ENCODE results near the gene KLF16. TPM values are rescaled to one million over a fixed set of nuclear protein-coding genes. Genes with fewer than 3 reads are reported as not detected.

The KLF16 gene
- total and polyA plus RNA-seq, 9 of the 15 experiments (the other 6 are each of a cell fraction or from before 2014, with no cell fraction given), result 0.04 to 60.4 (median 6.8) TPM

DNA sequence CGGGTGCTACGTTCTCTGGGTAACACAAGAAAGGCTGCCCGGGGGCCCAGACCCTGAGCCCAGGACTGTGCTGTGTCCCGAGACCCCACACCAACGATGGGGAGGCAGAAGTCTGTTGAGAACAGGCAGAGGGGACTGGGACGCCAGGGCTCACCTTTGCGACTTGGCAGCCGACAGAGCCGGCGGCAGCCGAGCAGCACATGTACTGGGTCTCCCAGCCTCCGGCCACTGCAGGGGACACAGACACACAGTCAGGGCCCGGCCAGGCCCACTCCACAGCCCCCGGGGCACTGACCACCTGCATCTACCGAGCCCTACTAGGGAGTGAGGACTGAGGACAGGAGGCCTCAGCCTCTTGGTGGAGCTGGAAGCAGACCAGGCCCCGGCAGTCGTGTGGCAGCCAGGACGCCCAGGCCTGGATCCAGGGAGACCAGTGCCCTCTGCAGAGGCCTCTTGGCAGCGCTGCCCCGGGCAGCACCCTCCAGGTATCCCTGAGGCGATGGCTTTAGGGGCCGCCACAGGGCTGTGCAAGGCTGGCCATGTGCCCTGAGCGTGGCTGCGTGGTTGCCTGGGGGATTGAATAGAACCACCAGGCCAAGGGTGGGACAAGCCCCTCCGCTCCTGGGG lies 45.7 kb downstream of the KLF16 start:
- CTCF ChIA-PET (ENCODE audit: low intra/inter-chr PET ratio), result no interaction called here

More for the DNA sequence above, 45.7 kb downstream of the KLF16 start:
- H3K4me2 ChIP-seq (ENCODE audit: insufficient read depth, low read length), result no peak overlapping the region
- no peaks in the 10 kb centered on the region for H3K27me3 ChIP-seq (ENCODE audit: control insufficient read depth in 2 of 2, insufficient read depth in 2 of 2, low read length in 2 of 2)
- ATAC-seq (no peak), DNase-seq (ENCODE audit: extremely low read depth in 1 of 4, low spot score in 3 of 4) (no peak), FAIRE-seq (no peak)
- peaks cover 76% of the 10 kb centered on the region; the same call in 2 of the 3 replicates for H3K36me3 ChIP-seq (ENCODE audit: control insufficient read depth, insufficient read depth, low read length)
- H3K4me1 ChIP-seq (replicated peaks in 1 of 2; ENCODE audit: control insufficient read depth in 2 of 2, insufficient read depth in 2 of 2, low read length in 2 of 2), result peaks cover 2 to 46% of the 10 kb centered on the region in 2 experiments; a peak in 3 of 5 replicates
- H3K4me3 ChIP-seq, result no peak overlapping the region
- POLR2A ChIA-PET, result interaction anchor here (0.8 to 1.6 kb wide), 2 partner anchors 10 to 610 kb away, joined by 3 to 7 read pairs; partner anchors contain the start of gene TIMM13
- no peaks in the 10 kb centered on the region for H4K20me1 ChIP-seq (replicated peaks; ENCODE audit: control insufficient read depth, insufficient read depth, low read length)
- no peaks in the 10 kb centered on the region for H3K9me3 ChIP-seq (replicated peaks; ENCODE audit: control insufficient read depth, insufficient read depth, low read depth, low read length)
- no peak overlapping the region for H2AFZ ChIP-seq (ENCODE audit: low read depth, low read length)
- TF ChIP-seq POLR2G (IDR thresholded peaks at IDR 0.05; ENCODE audit: low read depth, low read length) (peak; percentile 53; the same call in 1 of the 2 replicates), ZSCAN29 (IDR thresholded peaks at IDR 0.05) (no peak), HNRNPK (IDR thresholded peaks at IDR 0.05; ENCODE audit: low read depth, low read length, poor library complexity, severe bottlenecking) (no peak), HDAC6 (IDR thresholded peaks at IDR 0.05; ENCODE audit: low read depth, low read length) (no peak), ZNF707 (CRISPR knock-in tag; conservative IDR thresholded peaks at IDR 0.05) (no peak), CBX1 (IDR thresholded peaks at IDR 0.05; ENCODE audit: low read depth) (no peak), KAT2B (IDR thresholded peaks at IDR 0.05; ENCODE audit: low read depth, low read length) (no peak)
- no peak overlapping the region for H3K27ac ChIP-seq (ENCODE audit: extremely low read depth, low read depth, low read length)
- in situ Hi-C loops (cut with MboI), result no loop called here
- no peaks in the 10 kb centered on the region; the same call in 2 of the 3 replicates for H3K79me2 ChIP-seq (ENCODE audit: control insufficient read depth, insufficient read depth, low read length)
- intact Hi-C loops (cut with micrococcal nuclease), result no loop called here
- no peaks in the 10 kb centered on the region for H3K9me1 ChIP-seq (ENCODE audit: control insufficient read depth, insufficient read depth, low read length)
- WGBS (ENCODE audit: insufficient coverage, low coverage, missing lambda C conversion rate), result 97% methylated on average over 22 of the region's 25 CpGs
- H3K9ac ChIP-seq (ENCODE audit: insufficient read depth in 1 of 2, low read depth in 2 of 2, low read length in 2 of 2), result peak overlapping the region in 1 of 2 experiments; percentile 32; a peak in 1 of 4 replicates
- no TSS peak for BruUV-seq (replicated peaks)
